Colonic mucosa (tissue), 4 donors: ENCODE results near the gene CDC20. TPM values are rescaled to one million over a fixed set of nuclear protein-coding genes. Genes with fewer than 3 reads are reported as not detected.
A peak's percentile ranks its signal among the peaks of the same experiment; 100 is the strongest.

Source experiments
- DNase-seq: peaks from one replicate; pipeline ENCODE4 v3.0.0-alpha.2; 2020
- H3K27ac ChIP-seq: fragments of 200-600 bp; one replicate; pipeline ENCODE4 v1.8.0; 2021
- H3K27me3 ChIP-seq: fragments of 200-600 bp; one replicate; pipeline ENCODE4 v1.8.0; 2021
- H3K36me3 ChIP-seq: fragments of 200-600 bp; one replicate; pipeline ENCODE4 v1.8.0; 2021
- H3K4me1 ChIP-seq: fragments of 200-600 bp; one replicate; pipeline ENCODE4 v1.8.0; 2021; ENCODE audit warnings: mild to moderate bottlenecking
- H3K4me3 ChIP-seq: fragments of 200-600 bp; one replicate; pipeline ENCODE4 v1.8.0; 2021
- H3K9ac ChIP-seq, 2 donors: one replicate each; pipeline ENCODE4 v1.7.0; 2013; ENCODE audit warnings: control low read depth in 2 of 2, low read depth in 2 of 2, low read length in 2 of 2
- H3K9me3 ChIP-seq: fragments of 200-600 bp; one replicate; pipeline ENCODE4 v1.8.0; 2021
- CTCF ChIP-seq: fragments of 200-600 bp; IDR thresholded peaks from one replicate; pipeline ENCODE4 v1.8.0; 2022; ENCODE audit warnings: antibody characterized with exemption, mild to moderate bottlenecking
- intact Hi-C: fragments of 100-400 bp; cut with DNase I; formaldehyde crosslinking; loops from one replicate; pipeline ENCODE4 v1.14.1; 2022
- total RNA-seq, 2 donors: library from RNA; stranded (reverse); fragmentation: NEBNext Ultra II Directional in 1 of 2; extraction: Animal tissue kit (Norgen Biotek cat#: 25700) in 1 of 2; gene quantifications; one replicate each; pipeline ENCODE4 v1.2.1, GENCODE V29; 2021
- donor health status: healthy.
- donor health status: DM: no; HTN: no; CAD: no.
- donor health status: DM: no; HTN: no; CAD: no.

The CDC20 gene
- total RNA-seq, 2 donors from 2014 or later: 42.6 to 201 TPM

- no peak overlapping the region for H3K9ac ChIP-seq
- no peak overlapping the region for H3K4me3 ChIP-seq
- no peaks in the 10 kb centered on the region for H3K27me3 ChIP-seq
- no peak for TF ChIP-seq CTCF
- no peak overlapping the region for H3K27ac ChIP-seq
- H3K9me3 ChIP-seq: no peaks in the 10 kb centered on the region
- no peaks in the 10 kb centered on the region for H3K4me1 ChIP-seq
- no peaks in the 10 kb centered on the region for H3K36me3 ChIP-seq
- intact Hi-C loops: no loop called here
- DNase-seq: peak; percentile 68
These were observed 45.0 kb upstream of the CDC20 start for GRCh38 chr1:43313771-43314170.

GRCh38 chr1:43314233-43314632 is 44.5 kb upstream of the CDC20 start:
- H3K9me3 ChIP-seq: no peaks in the 10 kb centered on the region
- no peak overlapping the region for H3K27ac ChIP-seq
- intact Hi-C loops: no loop called here
- H3K9ac ChIP-seq: no peak overlapping the region
- no peak for DNase-seq
- no peak overlapping the region for H3K4me3 ChIP-seq
- no peaks in the 10 kb centered on the region for H3K27me3 ChIP-seq
- no peak for TF ChIP-seq CTCF
- H3K4me1 ChIP-seq: no peaks in the 10 kb centered on the region
- no peaks in the 10 kb centered on the region for H3K36me3 ChIP-seq

GRCh38 chr1:43315481-43315880 is 43.3 kb upstream of the CDC20 start:
- intact Hi-C loops: no loop called here
- H3K36me3 ChIP-seq: no peaks in the 10 kb centered on the region
- H3K4me1 ChIP-seq: no peaks in the 10 kb centered on the region
- no peak for TF ChIP-seq CTCF
- no peaks in the 10 kb centered on the region for H3K9me3 ChIP-seq
- no peak for DNase-seq
- no peak overlapping the region for H3K27ac ChIP-seq
- H3K9ac ChIP-seq: no peak overlapping the region
- no peaks in the 10 kb centered on the region for H3K27me3 ChIP-seq
- H3K4me3 ChIP-seq: no peak overlapping the region

GRCh38 chr1:43315963-43316737 is 42.6 kb upstream of the CDC20 start:
- DNase-seq: no peak
- Histone ChIP-seq H3K4me1 (no peaks in the 10 kb centered on the region), H3K36me3 (no peaks in the 10 kb centered on the region), H3K9ac (no peak overlapping the region), H3K27ac (no peak overlapping the region), H3K27me3 (no peaks in the 10 kb centered on the region), H3K9me3 (no peaks in the 10 kb centered on the region), H3K4me3 (no peak overlapping the region)
- intact Hi-C loops: no loop called here
- no peak for TF ChIP-seq CTCF

- no peak for TF ChIP-seq CTCF
- intact Hi-C loops: no loop called here
- Histone ChIP-seq H3K9me3 (no peaks in the 10 kb centered on the region), H3K36me3 (no peaks in the 10 kb centered on the region), H3K4me3 (no peak overlapping the region), H3K27ac (no peak overlapping the region), H3K9ac (no peak overlapping the region), H3K4me1 (no peaks in the 10 kb centered on the region), H3K27me3 (no peaks in the 10 kb centered on the region)
- DNase-seq: no peak
These were observed 41.9 kb upstream of the CDC20 start for GRCh38 chr1:43316738-43317520.
